NCI-H345 treated with DMSO at 0.1 percent for 48 hours (cell line): ENCODE measurements around the gene POLR2E.
"Not testable (repeated sequence)": the region's sequence is repeated elsewhere in the genome, so short reads cannot be mapped to it uniquely, and the experiment has no call there.

Experiments
- DNase-seq: peaks from one replicate; lab custom pipeline; 2025; ENCODE audit not compliant: unreplicated experiment; lab: John Stamatoyannopoulos, UW

POLR2E gene

DNA sequence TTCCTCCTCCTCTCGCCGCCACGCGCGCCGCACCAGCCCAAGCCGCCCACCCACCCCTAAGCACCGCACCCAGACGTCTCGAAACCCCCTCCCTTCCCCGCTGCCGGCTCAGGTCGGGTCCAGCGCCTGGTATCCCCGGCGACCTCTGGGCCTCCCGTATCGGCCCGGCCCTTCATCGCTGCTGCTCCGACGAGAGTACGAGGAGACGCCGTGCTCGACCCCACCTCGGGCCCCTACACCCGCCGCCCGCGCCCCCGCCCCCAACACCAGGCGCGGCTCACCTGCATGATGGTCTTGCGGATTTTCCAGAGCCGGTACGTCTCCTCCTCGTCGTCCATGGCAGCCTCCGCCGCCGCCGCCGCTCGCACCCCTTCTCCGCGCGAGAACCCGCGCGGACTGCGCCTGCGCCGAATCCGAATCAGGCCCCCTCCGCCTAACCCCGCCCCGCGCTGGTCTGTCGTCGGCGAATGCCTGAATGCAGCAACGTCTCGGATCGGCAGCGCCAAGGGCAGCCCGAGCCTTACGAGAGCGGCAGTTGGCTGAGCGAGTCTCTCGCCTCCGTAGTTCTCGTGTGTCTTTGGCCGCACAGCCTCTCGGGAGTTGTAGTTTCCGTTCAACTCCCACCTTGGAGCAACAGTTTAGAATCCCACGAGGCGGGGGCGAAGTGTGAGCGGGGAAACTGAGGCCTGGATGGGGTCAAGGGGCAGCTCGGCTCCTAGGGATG lies at the start of gene POLR2E:
Gene POLR2E, minus strand, starts transcription at position 398 of the 724 bp plus-strand sequence. Its CDS starts 60 bp downstream, at position 338.
- peak; percentile 93 for DNase-seq

DNA sequence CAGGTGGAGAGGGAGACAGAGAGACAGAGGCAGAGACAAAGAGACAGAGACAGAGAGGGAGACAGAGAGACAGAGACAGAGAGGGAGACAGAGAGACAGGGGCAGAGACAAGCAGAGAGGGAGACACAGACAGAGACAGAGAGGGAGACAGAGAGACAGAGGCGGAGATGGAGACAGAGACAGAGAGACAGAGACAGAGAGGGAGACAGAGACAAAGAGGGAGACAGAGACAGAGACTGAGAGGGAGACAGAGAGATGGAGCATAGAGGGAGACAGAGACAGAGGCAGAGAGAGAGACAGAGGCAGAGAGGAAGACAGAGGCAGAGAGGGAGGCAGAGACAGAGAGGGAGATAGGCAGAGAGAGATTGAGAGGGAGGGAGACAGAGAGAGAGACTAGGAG lies 49.6 kb upstream of the POLR2E start:
- no peak for DNase-seq

DNA sequence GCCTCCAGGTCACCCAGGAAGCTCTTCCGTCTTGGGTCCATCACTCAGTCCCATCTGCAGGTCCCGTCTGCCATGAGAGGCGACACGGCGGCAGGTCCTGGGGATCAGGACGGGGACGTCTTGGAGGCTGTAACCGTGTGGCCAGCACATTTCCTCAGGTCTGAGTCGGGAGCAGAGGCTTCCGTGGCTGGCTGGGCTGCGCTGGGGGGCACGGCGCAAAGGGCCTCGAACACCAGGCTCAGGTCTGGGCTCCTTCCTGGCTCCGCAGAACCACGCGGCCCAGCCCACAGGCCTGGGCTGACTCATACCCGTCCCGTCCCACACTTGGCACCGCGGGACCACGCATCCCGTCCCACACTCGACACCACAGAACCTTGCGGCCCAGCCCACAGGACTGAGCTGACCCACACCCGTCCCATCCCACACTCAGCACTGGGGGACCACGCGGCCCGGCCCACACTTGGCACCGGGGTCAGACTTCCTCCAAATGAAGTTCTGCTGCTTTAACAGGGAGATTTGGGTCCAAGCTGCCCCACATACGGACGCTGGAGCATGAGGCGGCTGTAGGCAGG lies 48.7 kb upstream of the POLR2E start:
- no peak for DNase-seq

DNA sequence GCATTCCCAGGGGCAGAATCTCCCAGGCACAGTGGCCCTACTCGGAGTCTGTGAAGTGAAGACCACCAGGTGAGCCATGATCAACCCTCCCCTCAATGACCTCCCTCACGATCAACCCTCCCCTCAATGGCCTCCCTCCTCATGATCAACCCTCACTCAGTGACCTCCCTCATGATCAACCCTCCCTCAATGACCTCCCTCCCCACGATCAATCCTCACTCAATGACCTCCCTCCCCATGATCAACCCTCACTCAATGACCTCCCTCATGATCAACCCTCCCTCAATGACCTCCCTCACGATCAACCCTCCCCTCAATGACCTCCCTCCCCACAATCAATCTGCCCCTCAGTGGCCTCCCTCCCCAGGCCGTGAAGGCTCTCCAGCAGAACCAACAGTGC lies 46.8 kb upstream of the POLR2E start:
- DNase-seq: no peak

DNA sequence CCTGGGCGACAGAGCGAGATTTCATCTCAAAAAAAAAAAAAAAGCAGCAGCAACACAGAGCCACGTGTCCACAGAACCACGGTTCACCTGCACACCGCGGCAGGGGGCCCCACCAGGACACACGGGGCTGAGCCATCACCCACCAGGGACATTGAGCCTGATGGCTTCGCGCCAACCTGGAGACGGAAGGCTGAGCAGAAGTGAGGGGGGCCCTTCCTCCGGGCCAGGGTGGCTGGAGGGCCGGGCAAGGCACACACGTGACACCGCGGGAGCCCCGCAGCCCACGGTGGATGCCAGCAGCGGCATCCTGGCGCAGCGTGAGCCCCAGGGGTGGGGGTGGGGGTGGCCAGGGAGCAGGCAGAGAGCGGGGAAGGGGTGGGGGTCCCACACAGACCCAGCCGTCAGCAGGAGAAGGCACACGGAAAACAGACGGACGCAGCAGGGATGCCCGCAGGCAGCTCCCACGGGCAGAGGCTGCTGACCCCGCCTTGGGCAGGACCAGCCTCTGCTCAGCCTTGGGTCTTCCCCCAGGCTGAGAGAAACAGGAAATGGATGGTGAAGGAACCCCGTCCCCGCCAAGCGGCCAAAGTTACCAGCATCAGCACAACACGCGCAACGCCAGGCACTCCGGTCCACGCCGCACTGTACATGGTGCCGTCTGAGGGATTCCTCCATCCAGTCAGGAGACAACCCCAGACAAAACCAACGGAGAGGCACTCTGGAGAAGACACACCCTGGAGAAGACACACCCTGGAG lies 45.3 kb upstream of the POLR2E start:
- DNase-seq: no peak

DNA sequence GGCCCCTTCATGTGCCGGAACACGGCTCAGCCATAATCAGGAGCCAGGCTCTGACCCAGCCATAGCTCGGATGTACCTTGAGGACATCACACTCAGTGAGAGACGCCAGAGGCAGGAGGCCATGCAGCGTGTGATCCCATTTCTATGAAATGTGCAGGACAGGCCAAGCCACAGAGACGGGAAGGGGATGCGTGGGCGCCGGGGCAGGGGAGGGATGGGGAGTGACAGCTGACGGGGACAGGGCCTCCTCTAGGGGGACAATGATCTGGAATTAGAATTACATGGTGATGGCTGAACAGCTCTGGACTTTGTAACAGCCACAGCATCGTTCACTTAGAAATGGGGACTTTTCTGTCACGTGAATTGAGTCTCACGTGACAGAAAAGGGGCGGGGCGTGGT lies 44.0 kb upstream of the POLR2E start:
- DNase-seq: no peak

DNA sequence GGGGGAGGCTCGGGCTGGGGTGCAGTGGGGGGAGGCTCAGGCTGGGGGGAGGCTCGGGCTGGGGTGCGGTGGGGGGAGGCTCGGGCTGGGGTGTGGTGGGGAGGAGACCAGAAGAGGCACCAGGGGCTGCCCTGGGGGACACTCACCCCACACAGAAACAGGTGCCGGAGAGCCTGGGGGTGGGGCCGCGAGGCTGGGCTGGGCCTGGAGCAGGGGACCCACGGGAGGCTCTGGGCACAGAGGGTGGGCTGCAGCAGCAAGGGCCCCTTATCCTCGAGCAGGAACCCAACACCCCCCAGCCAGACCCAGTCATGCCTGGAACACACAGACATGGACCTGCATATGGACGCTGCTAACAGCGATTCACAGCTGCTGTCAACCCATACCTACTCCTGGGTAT lies 42.9 kb upstream of the POLR2E start:
- DNase-seq: no peak

DNA sequence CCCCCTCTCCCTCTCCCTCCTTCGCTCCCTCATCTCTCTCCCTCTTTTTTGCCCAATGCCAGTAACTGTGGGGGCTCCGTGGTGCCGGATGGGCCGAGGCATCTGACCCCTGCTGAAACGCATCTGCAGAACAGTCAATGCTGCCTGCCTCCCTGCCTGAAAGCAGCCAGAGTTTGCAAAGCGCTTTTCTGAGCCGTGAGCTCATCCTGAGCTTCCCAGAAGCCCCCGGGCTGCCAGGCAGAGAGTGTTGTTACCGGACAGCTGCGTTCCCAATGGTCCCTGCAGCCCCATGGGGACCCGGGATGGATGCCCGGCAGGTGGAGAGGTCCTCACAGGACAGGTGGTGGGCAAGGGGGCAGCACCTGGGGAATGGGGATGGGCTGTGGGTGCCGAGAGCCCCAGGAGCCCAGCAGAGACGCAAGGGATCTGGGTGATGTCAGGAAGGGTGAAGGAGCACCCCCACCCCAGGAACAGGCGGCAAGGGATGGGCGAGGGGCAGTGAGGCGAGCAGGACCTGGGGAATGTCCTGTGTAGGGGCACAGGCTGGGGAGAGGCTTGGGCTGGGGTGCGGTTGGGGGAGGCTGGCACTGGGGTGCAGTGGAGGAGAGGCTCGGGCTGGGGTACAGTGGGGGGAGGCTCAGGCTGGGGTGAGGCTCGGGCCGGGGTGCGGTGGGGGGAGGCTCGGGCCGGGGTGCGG lies 41.6 kb upstream of the POLR2E start:
- DNase-seq: no peak

DNA sequence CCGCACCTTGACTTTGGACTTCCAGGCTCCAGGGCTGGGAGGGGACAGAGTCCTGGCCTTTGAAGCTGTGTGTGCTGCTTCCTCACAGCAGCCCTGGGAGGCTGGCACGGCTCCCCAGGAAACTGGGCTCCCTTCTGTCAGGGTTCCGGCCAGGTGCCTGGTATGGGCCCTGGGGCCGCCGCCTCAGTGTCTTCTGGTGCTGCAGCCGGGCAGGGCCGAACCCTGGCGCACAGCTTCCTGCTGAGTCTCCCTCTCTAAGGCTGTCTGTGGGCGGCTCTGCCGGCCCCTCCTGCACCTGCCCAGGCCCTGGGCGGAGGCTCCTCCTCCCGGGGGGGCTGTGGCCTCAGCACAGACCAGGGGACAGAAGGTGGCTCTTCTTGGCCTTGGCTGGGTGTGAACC lies 41.0 kb upstream of the POLR2E start:
- DNase-seq: no peak

DNA sequence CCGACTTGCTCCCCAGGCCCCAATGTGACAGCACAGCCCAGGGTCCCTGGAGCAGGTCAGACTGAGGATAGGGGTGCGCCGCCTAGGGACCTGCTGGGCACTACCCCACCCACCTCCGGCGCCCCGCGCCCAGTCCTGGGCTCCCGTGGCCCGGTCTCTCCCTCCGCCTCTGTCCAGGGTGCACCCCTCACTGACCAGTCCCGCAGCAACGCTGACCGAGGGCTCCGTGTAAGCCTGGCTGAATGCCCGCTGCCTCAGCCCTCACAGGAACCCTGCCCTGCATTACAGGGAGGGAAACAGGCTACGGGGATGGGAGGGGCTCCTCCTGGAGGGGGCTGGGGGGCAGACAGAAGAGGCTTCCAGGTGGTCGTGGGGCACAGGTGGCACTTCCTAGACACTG lies 40.3 kb upstream of the POLR2E start:
- DNase-seq: no peak

DNA sequence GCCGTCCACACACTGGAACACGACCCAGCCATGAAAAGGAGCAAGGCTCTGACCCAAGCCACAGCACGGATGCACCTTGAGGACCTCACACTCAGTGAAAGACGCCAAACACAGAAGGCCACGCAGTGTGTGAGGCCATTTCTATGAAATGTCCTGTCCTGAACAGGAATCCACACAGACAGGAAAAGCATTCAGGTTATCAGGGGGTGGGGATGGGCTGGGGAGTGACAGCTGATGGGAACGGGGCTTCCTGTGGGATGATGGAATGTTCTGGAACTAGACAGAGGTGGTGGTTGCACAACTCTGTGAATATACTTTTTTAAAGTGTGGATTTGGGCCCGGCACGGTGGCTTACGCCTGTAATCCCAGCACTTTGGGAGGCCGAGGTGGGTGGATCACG lies 39.3 kb upstream of the POLR2E start:
- DNase-seq: no peak

DNA sequence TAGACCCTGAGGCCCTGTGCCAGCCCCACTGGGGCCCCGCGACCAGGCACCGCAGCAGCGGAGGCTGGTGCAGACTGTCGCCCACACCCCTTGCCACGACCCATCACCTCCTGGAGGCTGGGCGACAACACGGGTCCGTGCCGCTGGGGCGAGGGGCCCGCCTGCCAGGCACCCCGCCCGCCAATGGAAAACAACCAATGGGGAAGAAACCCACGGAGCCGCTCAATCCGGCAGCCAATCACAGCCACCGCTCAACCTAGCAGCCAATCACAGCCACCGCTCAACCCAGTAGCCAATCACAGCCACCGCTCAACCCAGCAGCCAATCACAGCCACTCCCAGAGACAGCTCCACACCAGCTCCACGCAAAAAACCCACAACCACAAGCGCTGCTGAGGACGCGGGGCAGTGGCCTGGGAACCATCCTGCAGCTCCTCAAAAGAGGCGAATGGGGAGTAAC lies 38.3 kb upstream of the POLR2E start:
- DNase-seq: no peak

DNA sequence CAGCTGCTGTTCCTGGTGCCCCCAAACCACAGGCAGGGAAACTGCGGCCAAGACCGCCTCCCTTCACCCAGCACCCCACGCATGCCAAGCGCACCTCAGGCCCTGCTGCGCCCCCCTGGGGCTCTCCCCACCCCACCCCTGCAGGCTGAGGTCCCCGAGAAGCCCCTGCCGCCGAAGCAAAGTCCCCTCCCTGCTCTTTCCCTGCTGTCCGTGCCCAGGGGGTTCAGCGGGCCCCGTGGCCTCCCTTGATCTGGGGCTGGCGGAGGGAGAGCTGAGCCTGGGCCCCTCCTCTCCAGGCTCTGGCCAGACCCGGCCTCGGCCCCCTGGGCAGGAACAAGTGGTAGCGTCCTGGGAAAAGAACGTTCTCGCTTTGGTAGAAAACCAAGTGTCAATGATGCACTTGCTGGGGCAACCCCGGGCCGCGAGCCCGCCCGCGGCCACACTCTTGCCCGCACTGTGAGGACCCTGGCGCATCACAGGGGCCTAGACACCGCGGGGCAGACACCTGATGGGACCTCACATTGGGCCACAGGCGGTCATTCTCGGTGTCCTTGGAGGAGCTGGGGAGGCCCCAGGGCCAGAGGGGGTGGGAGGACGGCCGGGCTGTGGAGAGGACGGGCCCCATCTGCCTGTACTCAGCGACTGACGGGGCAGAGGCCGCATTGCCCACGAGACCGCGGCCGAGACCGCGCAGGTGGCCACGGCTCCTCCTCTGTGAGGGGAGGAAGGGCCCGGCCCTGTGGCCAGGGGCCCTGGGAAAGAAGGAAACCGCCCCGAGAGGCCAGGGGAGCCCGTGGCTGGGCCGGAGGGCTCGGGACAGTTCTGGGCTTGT lies 37.6 kb upstream of the POLR2E start:
- DNase-seq: no peak

DNA sequence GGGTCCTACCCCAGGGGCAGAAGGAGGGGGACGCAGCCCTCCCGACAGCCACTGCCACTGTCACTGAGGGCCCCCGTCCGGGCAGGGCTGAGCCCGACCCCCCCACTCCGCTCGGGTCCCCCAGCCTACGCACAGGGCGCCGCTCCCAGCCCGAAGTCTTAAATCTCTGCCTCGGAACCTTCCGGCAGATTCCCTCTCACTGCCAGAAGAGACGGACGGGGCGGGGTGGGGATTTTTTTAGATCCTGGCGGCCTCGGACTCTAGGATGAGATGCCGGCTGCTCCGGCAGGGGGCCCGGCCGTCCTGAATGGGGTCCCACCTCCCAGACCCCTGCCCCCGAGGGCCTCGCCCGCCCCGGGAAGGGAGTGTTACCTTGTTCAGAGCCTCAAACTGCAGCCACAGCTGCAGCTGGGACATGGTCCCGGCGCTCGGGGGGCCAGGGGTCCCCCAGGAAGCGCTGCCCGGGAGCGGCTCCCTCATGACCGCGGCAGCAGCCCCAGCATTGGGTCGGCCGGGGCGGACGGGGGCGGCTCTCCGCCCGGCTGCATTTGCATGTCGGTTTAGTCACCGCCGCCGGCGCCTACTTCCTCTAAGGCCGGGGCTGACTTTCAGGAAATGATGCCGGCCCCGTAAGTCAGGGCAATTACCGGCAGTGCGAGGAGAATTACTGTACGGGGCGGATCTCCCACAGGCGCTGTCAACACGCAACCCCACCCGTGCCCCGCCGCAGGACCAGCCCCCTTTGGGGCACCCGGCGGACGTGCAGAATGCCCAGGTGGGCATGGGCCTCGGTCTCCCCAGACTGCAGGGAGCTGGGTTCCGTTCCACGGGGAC lies 36.8 kb upstream of the POLR2E start:
- no peak for DNase-seq

DNA sequence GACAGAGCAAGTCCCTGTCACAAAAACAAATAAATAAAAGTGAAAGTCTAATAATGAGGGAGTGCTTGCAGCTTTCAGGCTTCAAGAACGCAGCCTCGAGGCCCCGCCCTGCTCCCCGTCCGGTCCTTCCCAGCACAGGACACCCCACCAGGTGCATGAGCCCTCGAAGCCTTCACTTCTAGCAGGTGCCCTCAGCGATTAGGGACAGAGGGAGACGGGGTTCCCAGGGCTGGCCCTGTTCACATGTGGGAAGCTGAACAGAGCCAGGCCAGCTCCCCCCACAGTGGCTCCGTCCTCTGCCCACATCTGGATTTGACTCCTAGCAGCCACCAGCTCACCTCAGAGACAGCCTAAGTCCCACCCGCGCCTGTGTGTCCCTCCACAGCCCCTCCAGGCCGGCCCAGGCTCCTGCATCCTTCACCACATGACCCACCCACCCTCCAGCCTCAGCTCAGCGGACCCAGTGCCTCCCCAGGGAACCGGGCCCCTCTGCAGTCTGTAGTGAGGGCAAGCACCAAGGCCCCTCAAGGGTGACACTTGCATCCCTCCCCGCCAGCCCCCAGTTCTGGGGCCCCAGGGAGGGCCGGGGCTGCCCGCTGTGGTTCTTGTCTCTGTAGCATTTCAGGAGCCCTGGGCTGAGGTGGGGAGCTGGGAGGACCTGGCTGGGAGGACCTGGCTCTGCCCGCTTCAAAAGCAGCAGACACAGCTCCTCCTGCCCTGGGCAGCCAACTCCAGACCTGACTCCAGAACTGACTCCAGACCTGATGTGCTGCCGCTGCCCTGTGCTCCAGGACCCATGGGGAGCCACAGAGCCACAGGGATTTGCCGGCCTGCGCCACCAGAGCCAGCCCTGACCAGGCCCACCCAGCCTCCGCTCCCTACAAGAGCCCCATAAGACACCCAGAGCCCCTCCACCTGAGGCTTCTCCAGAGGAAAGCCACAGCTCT lies 35.9 kb upstream of the POLR2E start:
- no peak for DNase-seq

DNA sequence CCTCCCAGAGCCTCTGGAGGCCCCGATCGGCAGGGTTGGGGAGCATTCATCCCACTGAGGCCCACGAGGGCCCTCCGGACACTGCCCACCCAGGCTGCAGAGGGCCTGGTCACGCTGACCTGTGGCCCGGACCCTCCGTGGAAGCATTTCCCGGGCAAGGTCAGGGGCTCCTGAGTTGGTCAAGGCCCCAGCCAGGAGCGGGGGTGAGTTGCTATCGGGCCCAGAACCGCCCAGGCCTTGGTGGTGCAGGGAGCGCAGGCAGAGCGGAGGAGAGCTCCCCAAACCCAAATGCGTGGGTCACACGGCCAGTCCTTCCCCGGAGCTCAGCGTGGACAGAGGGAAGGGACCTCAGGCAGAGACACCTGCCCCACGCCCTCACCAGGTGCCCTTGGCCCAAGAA lies 34.4 kb upstream of the POLR2E start:
- no peak for DNase-seq

DNA sequence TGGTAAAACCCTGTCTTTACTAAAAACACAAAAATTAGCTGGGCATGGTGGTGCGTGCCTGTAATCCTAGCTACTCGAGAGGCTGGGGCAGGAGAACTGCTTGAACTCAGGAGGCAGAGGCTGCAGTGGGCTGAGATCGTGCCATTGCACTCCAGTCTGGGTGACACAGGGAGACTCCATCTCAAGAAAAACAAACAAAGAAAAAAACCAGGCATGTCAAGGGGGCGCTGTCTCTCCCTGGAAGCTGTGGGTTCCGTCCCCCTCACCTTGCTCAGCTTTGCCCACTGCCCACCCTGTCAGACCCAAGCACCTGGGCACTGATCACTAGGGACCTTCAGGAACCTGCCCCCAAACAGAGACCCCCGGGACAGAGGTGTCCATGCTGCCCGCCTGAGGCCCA lies 33.9 kb upstream of the POLR2E start:
- DNase-seq: not testable (repeated sequence)

DNA sequence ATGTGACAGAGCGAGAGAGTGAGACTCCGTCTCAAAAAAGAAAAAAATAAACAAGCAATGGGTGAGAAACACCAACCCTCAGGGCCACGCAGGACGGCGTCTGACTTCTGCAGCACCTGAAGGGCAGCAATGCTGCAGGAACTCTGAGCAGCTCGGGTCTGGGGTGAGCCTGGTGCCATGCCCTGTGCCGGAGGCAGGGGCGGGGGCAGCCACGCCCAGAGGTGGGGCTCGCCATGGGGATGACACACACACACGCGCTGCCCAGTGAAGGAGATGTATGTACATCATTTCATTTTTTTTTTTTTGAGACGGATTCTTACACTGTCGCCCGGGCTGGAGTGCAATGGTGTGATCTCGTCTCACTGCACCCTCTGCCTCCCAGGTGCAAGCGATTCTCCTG lies 32.9 kb upstream of the POLR2E start:
- DNase-seq: no peak
